Kidney epithelial cell (primary cell): ENCODE data around the gene ATCAY. TPM values are rescaled to one million over a fixed set of nuclear protein-coding genes. Genes with fewer than 3 reads are reported as not detected.

Source experiments
- DNase-seq: peaks from one replicate; pipeline ENCODE4 v3.0.0-alpha.2; 2010; ENCODE audit warnings: low read depth
- H3K27me3 ChIP-seq: 2 replicates; pipeline ENCODE4 v1.6.0; 2011; ENCODE audit warnings: low read length; ENCODE audit not compliant: control insufficient read depth, insufficient read depth
- H3K36me3 ChIP-seq: 2 replicates; pipeline ENCODE4 v1.5.1; 2011; ENCODE audit warnings: low read length; ENCODE audit not compliant: control insufficient read depth, insufficient read depth
- H3K4me3 ChIP-seq: 2 replicates; pipeline ENCODE4 v1.5.1; 2011; ENCODE audit warnings: low read depth, mild to moderate bottlenecking, control low read depth, low read length
- total RNA-seq: library from RNA; depleted of rRNA; stranded (reverse); fragments of >200 nt; gene quantifications from 2 replicates; pipeline ENCODE4 v1.2.3, GENCODE V29; 2015
- TF ChIP-seq, protein P1 (sequence below): IDR thresholded peaks from 2 replicates; pipeline ENCODE4 v1.5.1; 2011; ENCODE audit warnings: mild to moderate bottlenecking, moderate library complexity, low read length, control low read depth, inconsistent platforms; ENCODE audit not compliant: insufficient read depth, poor library complexity, severe bottlenecking

ATCAY gene
- total RNA-seq, 1 donor from 2014 or later: not detected

DNA sequence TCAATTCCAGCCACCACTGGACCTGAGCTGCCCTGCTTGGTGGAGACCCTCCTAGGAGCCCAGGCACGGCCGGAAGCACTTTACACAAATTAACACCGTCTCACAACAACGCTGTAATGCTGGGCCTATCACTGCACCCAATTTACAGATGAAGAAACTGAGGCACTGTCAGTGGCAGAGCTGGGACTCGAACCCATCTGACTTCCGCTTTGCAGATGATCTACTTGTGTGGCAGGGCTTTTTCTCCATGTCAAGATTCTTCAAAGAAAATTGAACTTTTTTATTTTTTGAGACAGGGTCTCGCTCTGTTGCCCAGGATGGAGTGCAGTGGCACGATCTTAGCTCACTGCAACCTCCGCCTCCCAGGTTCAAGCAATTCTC is 45.4 kb upstream of the ATCAY start:
- DNase-seq: no peak
- TF ChIP-seq, protein P1, sequence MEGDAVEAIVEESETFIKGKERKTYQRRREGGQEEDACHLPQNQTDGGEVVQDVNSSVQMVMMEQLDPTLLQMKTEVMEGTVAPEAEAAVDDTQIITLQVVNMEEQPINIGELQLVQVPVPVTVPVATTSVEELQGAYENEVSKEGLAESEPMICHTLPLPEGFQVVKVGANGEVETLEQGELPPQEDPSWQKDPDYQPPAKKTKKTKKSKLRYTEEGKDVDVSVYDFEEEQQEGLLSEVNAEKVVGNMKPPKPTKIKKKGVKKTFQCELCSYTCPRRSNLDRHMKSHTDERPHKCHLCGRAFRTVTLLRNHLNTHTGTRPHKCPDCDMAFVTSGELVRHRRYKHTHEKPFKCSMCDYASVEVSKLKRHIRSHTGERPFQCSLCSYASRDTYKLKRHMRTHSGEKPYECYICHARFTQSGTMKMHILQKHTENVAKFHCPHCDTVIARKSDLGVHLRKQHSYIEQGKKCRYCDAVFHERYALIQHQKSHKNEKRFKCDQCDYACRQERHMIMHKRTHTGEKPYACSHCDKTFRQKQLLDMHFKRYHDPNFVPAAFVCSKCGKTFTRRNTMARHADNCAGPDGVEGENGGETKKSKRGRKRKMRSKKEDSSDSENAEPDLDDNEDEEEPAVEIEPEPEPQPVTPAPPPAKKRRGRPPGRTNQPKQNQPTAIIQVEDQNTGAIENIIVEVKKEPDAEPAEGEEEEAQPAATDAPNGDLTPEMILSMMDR: no peak
- Histone ChIP-seq H3K27me3 (peaks cover 25% of the 10 kb centered on the region), H3K4me3 (no peak overlapping the region), H3K36me3 (no peaks in the 10 kb centered on the region)

DNA sequence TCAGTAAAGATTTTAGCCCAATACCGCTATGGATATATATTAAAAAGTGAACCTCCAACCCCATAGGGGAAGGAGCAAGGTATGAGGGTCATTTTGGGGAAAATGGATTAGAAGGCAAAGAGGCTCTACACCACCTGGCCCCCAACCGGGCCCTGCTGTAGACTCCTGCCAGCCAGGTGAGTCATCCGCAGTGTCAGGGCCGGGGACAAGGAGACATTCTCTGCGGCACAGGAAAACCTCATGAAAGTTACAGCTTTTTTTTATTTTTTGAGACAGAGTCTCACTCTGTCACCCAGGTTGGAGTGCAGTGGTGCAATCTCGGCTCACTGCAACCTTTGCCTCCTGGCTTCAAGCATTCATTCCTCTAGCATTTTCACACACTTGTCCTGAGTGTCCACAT is 43.6 kb upstream of the ATCAY start:
- Histone ChIP-seq H3K36me3 (no peaks in the 10 kb centered on the region), H3K27me3 (peaks cover 10% of the 10 kb centered on the region), H3K4me3 (no peak overlapping the region)
- DNase-seq: no peak
- TF ChIP-seq, protein P1: no peak

DNA sequence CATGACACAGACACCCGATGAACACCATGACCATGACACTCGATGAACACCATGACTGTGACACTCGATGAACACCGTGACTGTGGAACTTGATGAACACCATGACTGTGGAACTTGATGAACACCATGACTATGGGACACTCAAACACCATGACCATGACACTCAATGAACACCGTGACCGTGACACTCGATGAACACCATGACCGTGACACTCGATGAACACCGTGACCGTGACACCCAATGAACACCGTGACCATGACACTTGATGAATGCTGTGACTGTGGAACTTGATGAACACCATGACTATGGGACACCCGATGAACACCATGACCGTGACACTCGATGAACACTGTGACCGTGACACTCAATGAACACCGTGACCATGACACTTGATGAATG is 43.2 kb upstream of the ATCAY start:
- peaks cover 9% of the 10 kb centered on the region for H3K27me3 ChIP-seq
- DNase-seq: no peak
- no peak overlapping the region for H3K4me3 ChIP-seq
- TF ChIP-seq, protein P1: no peak
- no peaks in the 10 kb centered on the region for H3K36me3 ChIP-seq

DNA sequence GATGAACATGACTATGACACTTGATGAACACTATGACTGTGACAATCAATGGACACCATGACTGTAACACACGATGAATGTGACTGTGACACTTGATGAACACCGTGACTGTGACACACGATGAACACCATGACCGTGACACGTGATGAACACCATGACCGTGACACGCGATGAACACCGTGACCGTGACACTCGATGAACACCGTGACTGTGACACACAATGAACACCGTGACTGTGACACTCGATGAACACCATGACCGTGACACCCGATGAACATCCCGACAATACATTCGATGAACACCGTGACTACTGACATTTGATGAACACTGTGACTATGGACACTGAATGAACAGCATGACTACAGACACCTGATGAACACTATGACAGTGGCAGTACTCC is 42.6 kb upstream of the ATCAY start:
- DNase-seq: no peak
- Histone ChIP-seq H3K36me3 (no peaks in the 10 kb centered on the region), H3K4me3 (no peak overlapping the region), H3K27me3 (peaks cover 9% of the 10 kb centered on the region)
- TF ChIP-seq, protein P1: no peak

DNA sequence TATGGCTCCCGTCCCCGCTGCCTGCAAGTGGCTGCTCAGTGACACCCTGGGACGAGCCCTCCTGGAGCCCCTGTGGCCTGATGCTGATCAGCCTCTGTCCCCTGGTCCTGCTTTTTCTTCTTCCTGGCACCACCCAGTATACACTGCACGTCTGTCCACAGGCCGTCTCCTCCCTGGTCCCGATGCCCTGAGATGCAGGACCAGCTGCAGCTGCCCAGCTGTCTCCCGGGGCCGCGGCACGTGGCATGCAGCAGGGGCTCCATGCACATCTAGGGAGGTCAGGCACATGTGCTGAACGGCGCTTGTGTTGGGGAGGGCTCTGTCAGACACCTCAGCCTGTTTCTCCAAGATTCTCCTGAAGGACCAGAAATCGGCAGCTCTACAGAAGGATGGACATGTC is 41.8 kb upstream of the ATCAY start:
- TF ChIP-seq, protein P1: no peak
- no peaks in the 10 kb centered on the region for H3K36me3 ChIP-seq
- no peak overlapping the region for H3K4me3 ChIP-seq
- no peak for DNase-seq
- peaks cover 6% of the 10 kb centered on the region for H3K27me3 ChIP-seq

DNA sequence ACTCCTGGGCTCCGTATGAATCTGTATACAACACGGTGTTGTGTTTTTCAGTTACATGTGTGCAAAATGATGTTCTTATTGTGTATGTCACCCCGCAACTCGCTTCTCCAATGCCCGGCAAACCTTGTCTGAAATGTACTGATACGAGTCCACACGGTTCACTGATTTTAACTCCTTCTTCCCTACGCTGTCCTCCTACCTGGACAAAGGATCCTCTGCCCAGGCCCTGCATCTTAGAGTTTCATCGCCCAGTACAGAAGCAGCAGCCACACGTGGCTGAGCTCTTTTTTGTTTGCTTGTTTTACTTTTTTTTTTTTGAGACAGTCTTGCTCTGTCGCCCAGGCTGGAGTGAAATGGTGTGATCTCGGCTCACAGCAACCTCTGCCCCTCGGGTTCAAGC is 40.5 kb upstream of the ATCAY start:
- H3K4me3 ChIP-seq: no peak overlapping the region
- TF ChIP-seq, protein P1: no peak
- H3K36me3 ChIP-seq: no peaks in the 10 kb centered on the region
- peaks cover 6% of the 10 kb centered on the region for H3K27me3 ChIP-seq
- DNase-seq: no peak
